Gastroesophageal sphincter (tissue), 3 donors: ENCODE results near the gene FAM110D.

ENCODE experiments used
- CTCF ChIP-seq, 4 experiments: fragments of 200-600 bp in 2 of 4; fragments of 450-650 bp in 2 of 4; sonication (generic) in 1 of 4; IDR thresholded peaks; one replicate each; pipeline ENCODE4 v1.5.1; 2017 to 2019; ENCODE audit warnings: antibody characterized with exemption in 4 of 4, mild to moderate bottlenecking in 2 of 4, moderate library complexity in 2 of 4
- EP300 ChIP-seq: sonication (generic); formaldehyde crosslinking; IDR thresholded peaks from one replicate; pipeline ENCODE4 v1.6.1; 2017; ENCODE audit warnings: antibody characterized with exemption, mild to moderate bottlenecking
- POLR2A ChIP-seq, 2 donors: fragments of 450-650 bp; IDR thresholded peaks; one replicate each; pipeline ENCODE4 v1.6.1; 2017; ENCODE audit warnings: antibody characterized with exemption in 2 of 2, mild to moderate bottlenecking in 2 of 2, moderate library complexity in 1 of 2

GRCh38 chr1:26184883-26185282 is 26.0 kb downstream of the FAM110D start:
- no peak for TF ChIP-seq CTCF (IDR thresholded peaks at IDR 0.05)
- TF ChIP-seq POLR2A (IDR thresholded peaks at IDR 0.05), result no peak
- TF ChIP-seq EP300, result no peak
